ENCODE results near the gene FBXW7.

GRCh38 chr4:152522245-152522644, 13.6 kb downstream of the FBXW7 start:
- TF ChIP-seq CTCF (IDR thresholded peaks at IDR 0.05) (no peak), POLR2AphosphoS5 (IDR thresholded peaks at IDR 0.05) (no peak)

All from transverse colon (tissue), 4 donors.